ENCODE results near the gene ADAMTS16.

- TF ChIP-seq GATA2 (IDR thresholded peaks at IDR 0.05; ENCODE audit: low read depth, low read length) (no peak), GATA3 (IDR thresholded peaks at IDR 0.05; ENCODE audit: low read depth, low read length) (no peak)
Measured at GRCh38 chr5:5252106-5252505, 112.0 kb downstream of the ADAMTS16 start.

Measured in SH-SY5Y (cell line).